SK-MEL-5 (cell line): ENCODE measurements around the gene MOB1B. TPM values are rescaled to one million over a fixed set of nuclear protein-coding genes. Genes with fewer than 3 reads are reported as not detected.
"Not testable (repeated sequence)": the region's sequence is repeated elsewhere in the genome, so short reads cannot be mapped to it uniquely, and the experiment has no call there.

ENCODE experiments used
- DNase-seq: peaks from one replicate; pipeline ENCODE4 v3.0.0-alpha.2; 2016; ENCODE audit warnings: low read depth, low spot score
- in situ Hi-C: cut with HindIII; loops from 2 replicates; pipeline ENCODE4 v1.10.0; 2016; ENCODE audit warnings: low sequenced_read_pairs, high pct_unique_total_duplicates, low pct_unique_long_range_greater_than_20kb
- polyA plus RNA-seq, 2 experiments: library from polyadenylated mRNA; depleted of rRNA; stranded (reverse); fragments of >200 nt; gene quantifications; 2 replicates each; pipeline ENCODE4 v1.2.3, GENCODE V29; 2015
- total RNA-seq: library from RNA; depleted of rRNA; stranded (reverse); fragments of >200 nt; shearing (Covaris generic); gene quantifications from 2 replicates; pipeline ENCODE4 v1.2.3, GENCODE V29; 2014; rRNA removed

MOB1B gene
- total RNA-seq: 23.3 and 27.1 TPM in 2 replicates
- polyA plus RNA-seq (2015; cell fraction: cytosol; rRNA removed): 38.5 and 54.3 TPM in 2 replicates
- polyA plus RNA-seq (2015; cell fraction: nucleus; rRNA removed): 69.4 and 69.6 TPM in 2 replicates

DNA sequence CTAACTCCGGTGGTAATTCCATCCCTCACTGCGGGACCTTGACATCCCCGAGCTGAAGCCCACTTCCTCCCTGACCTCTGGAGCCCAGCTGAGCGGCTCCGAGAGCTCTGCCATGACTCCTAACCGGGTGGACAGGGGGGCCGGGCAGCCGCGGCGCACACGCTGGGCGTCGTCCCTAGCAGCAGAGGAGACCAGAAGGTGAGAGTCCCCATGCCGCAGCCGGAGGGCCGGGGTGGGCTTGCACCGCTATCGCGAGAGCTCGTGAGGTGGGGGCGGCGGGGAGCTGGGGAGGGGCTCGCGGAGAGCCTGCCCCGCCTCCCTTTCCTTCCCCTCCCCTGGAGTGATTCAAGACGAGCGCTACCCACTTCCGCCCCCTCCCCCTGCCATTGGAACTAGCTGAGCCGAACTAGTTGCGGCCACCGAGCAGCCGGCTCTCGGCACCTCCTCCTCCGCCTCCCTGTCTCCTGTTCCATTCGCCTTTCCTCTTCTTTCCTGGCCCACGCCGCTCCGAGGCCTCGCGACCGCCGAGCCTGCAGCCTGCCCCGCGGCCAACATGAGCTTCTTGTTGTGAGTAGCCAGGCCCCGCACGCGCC is at the start of gene MOB1B:
TSS of gene MOB1B (plus strand) at position 386 of the 593 bp plus-strand sequence. CDS start at position 554, 168 bp downstream.
- in situ Hi-C loops: no loop called here

DNA sequence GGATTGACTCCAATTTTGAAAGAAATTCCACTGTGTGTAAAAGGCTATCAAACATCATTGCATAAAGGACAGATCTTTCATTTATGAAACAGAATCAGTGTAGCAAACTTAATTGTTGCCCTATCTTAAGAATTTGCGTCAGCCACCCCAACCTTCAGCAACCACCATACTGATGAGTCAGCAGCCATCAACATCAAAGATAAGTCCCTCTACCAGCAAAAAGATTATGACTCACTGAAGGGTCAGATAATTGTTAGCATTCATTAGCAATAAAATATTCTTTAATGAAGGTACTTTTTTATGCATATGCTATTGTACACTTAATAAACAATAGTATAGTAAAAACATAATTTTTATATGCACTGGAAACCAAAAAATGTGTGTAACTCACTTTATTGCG is 46.7 kb upstream of the MOB1B start:
- in situ Hi-C loops: no loop called here
- DNase-seq: no peak

More for the DNA sequence above, at the start of gene MOB1B:
- DNase-seq: peak; percentile 88

DNA sequence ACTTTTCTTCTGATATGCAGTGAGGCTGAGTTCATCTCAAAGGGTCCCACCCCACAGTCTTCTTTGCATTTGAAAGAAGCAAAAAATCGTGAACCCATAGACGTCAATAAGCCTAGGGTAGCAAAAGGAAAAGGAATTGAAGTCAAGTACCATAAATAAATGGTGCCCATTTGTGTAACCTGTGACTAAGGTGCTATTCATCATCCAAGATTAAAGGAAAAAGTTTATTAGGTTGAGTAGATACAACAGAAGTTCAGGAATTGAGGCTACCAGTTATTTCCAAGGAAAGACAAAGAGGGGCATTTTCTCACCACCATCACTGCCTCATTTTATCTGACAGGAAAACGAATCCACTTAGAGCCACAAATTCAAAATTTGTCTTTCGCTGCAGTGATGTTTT is 43.7 kb upstream of the MOB1B start:
- DNase-seq: no peak
- in situ Hi-C loops: no loop called here

DNA sequence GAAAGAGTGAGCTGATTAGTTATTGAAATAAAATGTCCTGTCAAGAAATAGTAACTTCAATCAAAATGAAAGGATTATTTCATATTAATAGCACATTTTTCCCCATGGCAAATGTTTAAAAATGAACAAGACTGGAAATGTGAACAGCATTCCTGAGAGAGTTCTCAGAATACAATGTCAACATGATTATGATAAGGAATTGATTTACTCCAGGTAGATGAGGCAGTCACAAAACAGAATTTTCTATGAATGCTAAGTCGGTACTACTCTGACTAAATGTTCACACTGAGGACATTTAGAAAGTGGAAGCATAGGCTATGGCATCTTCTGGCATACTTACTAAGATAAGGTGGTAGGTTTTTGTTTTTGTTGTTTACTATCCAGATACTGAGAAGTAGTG is 43.1 kb upstream of the MOB1B start:
- in situ Hi-C loops: no loop called here
- DNase-seq: no peak

DNA sequence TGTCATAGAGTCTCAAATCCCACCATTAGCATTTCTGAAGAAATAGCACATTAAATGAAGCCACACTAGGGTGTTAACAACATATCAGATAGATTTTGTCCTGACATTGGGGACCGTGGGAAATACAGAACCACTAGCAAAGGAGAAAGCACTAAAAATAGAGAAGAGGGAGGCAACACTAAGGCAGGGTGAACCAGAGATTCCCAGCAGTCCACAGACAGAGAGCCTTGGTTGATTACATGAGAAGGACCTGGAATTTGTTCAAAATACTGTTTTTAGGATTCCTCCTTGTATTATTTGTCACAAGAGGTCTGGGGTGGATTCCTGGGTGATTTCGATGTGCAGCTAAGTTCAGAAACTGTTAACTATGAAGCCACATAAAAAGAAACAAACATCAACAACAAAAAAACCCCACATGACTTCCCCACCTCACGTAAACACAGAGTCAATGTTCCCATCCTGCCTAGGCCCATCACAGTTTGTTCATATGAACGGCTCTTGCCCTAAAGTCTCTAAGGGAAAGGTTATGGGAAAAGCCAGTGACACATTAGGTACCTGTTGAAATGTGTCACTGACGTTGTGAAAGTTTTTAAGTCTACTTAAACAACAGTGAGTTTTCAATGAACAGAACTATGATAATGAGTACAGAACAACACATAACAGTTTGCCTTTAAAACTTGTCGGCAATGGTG is 38.9 kb upstream of the MOB1B start:
- in situ Hi-C loops: no loop called here
- DNase-seq: no peak

DNA sequence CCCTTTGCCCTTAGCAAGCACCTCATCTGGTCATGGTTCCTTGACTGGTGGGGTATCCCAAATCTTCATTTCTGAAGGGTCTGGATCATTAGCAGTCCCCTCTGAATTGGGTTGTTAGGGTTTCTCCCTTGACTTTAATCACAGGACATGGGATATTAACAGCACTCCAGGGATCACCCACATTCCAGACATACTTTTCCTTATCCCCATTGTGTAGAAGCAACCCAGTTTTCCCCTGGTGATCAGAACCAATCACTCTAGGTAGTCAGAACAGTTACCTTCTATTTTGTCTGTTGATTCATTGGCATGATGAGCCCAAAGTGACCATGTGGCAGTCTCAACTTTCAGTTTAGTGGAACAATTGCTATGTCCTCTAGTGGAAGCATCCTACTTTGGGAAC is 33.4 kb upstream of the MOB1B start:
- DNase-seq: no peak
- in situ Hi-C loops: no loop called here

DNA sequence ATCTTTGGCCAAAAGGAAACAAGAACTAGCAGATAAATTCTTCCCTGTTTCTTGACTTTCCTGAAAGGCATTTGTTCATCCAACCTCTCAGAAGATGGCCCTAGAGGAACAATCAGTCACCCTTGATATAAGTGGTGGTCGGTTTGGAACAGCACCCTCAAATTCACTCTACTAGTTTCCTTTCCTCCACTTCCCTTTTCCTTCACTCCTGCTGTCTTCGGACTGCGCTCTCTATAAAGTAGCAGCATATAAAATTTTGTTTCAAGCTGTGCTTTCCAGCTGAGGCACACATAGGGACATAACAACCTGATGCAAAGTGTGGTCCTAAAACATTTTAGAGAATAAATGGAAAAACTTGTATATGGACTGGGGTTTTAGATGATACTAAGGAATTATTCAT is 29.0 kb upstream of the MOB1B start:
- DNase-seq: no peak
- in situ Hi-C loops: no loop called here

DNA sequence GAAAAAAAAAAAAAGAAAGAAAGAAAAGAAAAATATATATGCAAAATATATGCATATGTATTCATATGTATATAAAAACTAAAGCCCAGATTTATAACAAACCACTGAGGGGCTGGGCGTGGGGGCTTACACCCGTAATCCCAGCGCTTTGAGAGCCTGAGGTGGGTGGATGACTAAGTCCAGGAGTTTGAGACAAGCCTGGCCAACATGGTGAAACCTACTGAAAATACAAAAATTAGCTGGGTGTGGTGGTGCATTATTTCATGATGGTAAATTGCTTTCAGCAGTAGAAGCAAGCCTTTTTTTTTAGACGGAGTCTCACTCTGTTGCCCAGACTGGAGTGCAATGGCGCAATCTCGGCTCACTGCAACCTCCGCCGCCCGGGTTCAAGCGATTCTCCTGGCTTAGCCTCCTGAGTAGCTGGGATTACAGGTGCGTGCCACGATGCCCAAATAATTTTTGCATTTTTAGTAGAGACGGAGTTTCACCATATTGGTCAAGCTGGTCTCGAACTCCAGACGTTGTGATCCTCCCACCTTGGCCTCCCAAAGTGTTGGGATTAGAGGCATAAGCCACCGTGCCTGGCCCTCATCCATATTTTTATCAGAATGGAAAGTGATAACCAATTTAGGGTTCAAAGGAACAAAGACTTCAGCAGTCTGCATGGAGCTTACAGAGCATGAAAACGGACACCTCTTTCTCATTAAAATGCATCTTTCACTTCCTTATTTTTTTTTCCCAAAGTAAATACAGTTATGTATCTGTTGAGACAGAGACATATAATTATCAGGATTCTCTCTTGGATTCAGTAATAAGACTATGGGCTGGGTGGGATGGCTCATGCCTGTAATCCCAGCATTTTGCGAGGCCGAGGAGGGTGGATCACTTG is 27.7 kb upstream of the MOB1B start:
- no peak for DNase-seq
- in situ Hi-C loops: no loop called here

DNA sequence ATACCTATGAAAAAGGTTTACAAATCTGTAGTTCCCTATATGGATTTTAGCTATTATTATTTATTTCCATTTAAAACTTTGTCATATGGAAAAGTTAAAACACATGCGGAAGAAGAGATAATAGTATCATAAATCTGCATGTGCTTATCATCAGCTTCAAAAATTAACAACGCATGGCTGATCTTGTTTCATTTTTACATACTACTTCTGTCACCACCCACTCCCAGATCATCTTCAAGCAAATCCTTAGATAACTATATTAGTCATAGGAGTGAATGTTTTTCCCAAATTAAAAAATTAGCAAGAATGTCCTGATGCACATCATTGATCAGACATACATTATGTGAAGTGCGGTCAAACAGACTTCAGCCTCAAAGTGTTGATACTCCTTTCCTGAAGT is 24.6 kb upstream of the MOB1B start:
- in situ Hi-C loops: no loop called here
- DNase-seq: no peak

DNA sequence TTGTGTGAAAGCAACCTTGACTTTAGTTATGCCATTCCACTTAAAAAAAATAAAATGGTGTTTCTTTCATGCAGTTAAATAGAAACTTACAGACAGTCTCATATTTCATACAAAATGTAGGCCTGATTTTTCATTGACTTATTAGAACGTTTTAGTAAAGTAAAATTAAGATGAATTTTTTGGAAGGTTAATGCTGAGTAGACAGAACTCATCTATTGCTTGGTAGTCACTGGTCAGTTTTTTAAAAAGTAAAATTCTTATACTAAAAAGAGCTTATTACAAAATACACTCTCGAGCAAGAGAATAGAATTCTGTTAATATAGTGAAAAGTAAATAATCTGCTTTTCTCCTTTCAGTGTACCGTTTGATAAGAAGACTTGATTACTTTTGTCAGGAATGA is 21.4 kb upstream of the MOB1B start:
- DNase-seq: no peak
- in situ Hi-C loops: no loop called here

DNA sequence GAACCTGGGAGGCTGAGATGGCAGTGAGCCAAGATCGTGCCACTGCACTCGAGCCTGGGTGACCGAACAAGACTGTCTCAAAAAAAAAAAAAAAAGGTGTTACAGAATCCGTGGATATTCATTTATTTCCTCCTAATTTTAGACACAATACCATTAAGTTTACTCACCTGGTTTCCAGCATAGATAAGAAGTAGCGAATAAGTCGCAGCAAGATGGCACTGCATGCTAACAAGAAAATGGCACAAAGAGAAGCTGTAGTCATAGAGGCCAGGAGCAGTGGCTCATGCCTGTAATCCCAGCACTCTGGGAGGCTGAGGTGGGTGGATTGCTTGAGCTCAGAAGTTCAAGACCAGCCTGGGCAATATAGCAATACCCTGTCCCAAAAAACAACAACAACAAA is 17.0 kb upstream of the MOB1B start:
- no peak for DNase-seq
- in situ Hi-C loops: no loop called here

DNA sequence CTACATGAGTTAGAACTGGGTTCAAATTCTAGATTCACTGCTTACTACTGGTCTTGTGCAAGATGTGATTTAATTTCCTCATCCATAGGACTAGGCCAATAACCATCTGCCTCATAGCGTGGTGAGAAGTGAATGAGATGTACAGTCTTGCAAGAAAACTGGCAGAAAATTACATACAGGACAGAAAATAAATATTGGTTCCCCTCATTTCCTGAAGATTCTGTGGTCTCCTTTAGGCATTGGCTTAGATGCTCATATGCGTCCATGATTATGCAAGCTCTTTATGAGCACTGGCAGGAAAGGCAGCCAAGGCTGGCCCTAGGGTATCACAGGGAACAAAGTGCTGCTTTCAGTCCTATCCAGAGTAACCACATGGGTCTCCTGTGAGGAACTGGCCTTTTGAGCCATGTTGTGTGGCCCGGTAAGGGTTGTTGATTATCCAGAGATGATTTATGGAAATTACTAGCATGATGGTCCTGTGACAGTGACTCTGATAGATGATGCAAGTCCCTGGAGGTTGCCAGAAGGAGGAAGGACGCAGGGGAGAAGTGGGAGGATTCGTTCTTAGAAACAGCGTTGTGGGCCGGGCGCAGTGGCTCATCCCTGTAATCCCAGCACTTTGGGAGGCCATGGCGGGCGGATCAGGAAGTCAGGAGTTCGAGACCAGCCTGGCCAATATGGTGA is 9.9 kb upstream of the MOB1B start:
- peak; percentile 99 for DNase-seq
- in situ Hi-C loops: no loop called here

DNA sequence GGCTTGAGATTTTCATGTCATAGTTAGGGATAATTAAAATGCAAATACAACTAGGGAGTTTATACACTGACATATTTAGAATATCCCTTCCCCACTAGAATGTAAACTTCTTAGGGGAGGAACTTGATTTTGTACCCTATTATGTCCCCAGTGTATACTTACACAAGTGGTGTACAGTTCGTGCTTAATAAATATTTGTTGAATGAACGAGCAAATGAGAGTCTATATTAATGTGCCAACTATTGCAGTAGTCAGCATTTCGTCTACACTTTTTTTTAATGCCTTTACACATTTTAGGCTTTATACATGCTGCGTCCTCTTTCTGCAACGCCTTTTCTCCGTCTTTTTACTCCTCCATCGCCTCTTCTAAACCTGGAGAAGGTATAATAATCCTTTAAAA is 8.4 kb upstream of the MOB1B start:
- in situ Hi-C loops: no loop called here
- DNase-seq: no peak

DNA sequence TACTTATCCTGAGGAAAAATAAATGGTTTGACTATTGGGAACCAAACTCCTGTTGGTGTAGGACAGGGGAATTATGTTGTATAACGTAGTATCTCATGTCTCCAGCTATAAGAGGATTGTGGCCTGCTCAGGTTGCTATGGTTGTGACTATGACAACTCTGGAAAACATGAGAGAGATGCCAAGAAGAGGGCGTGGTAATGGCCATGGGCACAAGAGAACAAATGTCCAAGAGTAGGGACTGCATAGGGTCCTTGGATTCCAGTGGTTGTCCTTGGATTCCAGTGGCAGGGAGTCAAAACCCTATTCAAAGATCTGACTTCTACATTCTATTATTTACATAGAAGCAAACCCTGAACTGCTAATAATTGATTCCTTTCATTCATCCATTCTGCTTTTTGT is 6.8 kb upstream of the MOB1B start:
- in situ Hi-C loops: no loop called here
- DNase-seq: peak; percentile 75

DNA sequence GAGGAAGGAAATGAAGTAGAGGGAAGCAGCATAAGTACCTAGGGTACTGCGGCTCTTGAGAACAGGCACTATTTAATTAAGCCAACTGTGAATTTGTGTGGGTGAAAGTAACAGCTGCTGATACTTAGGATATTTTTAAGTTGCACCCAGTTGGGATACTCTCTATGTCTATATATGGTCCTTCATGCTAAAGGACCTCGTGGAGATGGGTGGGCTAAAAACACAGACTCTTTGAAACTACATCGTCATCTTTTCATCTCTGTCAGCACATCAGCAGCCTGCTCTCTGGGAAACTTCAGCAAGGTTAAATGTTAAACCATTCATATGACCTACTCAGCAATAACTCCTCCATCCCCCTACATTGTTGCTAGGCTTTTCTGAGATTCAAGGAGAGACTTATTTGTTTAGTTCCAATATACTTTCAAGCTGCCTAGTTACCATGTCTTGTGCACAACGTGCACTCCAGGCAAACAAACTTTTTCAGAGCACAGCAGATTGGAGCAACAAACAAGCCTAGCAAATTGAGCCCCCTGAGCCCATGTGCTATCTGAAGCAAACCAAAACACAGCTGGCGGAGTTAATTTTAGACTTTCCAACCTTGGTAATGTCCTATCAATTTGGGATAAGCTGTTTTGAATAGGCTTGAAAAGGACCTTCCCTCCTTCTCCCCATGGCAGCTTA is 6.2 kb upstream of the MOB1B start:
- DNase-seq: peak; percentile 39

DNA sequence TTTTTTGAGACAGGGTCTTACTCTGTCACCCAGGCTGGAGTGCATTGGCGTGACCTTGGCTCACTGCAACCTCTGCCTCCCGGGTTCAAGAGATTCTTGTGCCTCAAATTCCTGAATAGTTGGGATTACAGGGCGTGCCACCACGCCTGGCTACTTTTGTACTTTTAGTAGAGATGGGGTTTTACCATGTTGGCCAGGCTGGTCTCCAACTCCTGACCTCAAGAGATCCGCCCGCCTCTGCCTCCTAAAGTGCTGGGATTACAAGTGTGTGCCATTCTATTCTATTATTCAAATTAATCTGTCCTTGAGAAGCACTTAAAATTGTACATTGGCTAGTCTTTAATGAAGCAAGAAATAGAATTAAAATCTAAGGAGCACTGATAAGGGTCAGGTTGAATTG is 3.6 kb upstream of the MOB1B start:
- DNase-seq, in situ Hi-C loops: not testable (repeated sequence)

More for the DNA sequence above, 6.2 kb upstream of the MOB1B start:
- in situ Hi-C loops: no loop called here

DNA sequence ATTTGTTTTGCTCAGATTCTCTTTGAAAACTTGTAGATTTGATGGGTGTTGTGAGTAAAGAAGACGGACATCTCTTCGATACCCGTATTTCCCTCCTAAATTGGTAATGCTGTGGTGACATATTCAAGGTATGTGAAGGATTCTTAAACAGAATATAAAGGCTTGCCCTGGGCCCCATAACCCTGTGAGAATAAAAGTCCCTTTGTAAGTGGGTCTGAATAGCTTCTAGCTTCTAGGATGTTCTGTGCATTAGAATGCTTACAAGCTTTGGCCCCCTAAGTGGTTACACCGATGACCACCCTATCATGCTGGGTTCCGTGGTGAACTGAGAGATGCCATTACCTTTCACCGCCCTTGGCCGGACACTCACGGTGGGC is 574 bp upstream of the MOB1B start:
- peak; percentile 71 for DNase-seq
- in situ Hi-C loops: no loop called here
